Erythroblast (primary cell): ENCODE results near the gene CDCA7.
A peak's percentile ranks its signal among the peaks of the same experiment; 100 is the strongest.
"Not testable (repeated sequence)": the region's sequence is repeated elsewhere in the genome, so short reads cannot be mapped to it uniquely, and the experiment has no call there.

Source experiments
- DNase-seq, 2 experiments: peaks; one replicate each; lab custom pipeline; 2025; lab: John Stamatoyannopoulos, UW
- GATA1 ChIP-seq: IDR thresholded peaks from 2 replicates; pipeline ENCODE4 v1.6.1; 2011; ENCODE audit warnings: low read depth, mild to moderate bottlenecking, control low read depth, low read length, moderate library complexity
- POLR2A ChIP-seq: IDR thresholded peaks from 2 replicates; pipeline ENCODE4 v1.6.1; 2011; ENCODE audit warnings: mild to moderate bottlenecking, low read length

Gene CDCA7

DNA sequence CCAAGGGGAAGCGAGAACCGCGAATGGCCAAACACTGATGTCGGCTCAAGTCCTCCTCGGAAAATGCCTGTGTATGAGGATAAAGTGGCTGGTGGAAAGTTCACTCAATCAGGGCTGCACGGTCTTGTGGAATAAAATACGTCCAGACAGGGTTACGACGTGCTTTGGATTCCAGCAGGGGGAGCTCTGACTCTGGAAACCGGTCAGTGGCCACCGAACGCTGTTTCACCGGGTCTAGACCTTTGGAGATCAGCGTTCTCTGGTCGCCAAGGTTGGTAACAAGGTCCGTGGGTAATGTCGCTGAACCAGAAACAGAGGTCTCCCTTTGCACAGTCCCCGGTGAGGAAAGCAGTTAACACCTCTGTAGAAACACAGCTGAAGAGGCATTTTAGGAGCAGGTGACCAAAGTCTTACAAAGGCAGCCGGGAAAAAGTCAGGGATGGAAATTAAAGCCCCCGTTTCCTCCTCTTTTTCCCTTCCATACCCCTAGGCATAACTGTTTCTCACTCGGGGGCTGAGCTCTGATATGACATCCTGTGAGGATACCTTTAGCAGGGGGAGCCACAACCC, 47.8 kb downstream of the CDCA7 start:
- TF ChIP-seq POLR2A (no peak), GATA1 (no peak)
- DNase-seq, result peak; percentile 70 to 80

DNA sequence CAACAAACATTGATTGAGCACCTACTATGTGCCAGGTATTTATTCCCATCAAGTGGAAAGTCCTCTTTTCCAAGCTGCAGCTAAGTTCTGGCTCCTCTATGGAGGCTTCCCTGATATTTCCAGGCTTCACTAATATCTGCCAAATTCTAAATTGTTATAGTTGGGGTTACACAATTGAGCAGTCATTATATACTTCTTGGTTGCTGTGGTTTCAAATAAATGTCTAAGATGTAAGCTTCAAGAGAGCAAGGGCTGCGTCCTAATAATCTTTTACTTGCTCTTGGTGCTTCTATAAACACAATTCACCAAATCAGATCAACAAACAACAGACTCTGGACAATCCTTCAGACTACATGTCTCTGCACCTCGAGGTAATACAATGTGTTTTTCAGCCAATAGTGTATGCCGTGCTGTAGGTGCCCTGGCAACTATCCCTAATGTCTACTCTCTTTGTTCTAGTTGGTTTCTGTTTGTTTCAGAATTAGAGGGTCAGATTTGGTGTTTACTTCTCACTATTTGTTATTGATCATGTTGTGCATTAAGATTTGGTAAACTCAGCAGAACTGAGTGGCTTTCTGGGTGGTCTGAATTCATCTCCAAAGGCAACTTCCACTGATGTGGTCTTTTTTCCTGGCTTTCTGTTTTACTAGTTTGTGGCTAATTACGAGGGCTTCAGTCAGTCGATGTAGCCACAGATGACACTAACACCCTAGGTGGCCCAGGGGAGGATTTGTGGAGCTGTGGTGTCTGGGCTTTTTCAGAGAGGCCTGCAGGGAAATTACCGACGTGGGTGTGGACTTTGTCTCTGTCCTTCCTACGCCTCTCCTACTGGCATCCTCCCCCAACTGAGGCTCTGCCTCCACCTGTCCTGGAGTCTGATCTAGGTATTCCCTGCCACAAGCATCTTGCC, 50.4 kb downstream of the CDCA7 start:
- DNase-seq, result no peak
- TF ChIP-seq GATA1 (no peak), POLR2A (no peak)

DNA sequence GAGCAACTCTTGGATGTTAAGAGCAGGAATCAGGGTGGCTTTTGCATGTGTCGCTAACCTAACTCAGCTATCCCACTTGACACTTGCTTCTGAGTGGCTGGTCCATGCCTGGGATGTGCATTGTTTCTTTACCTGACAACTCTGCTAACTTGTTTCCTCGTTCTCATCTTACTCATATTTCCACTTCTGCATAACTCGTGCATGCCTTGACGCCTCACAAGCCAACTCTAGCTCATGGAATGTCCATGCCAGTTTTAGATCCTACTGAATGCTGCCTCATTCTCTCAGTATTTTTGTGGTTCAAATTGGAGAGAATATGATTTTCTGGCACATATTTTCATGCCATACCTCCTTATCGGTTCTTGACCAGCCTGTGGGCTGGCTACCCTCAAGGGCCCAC, 52.5 kb downstream of the CDCA7 start:
- no peak for DNase-seq
- no peak for TF ChIP-seq GATA1
- TF ChIP-seq POLR2A, result no peak

DNA sequence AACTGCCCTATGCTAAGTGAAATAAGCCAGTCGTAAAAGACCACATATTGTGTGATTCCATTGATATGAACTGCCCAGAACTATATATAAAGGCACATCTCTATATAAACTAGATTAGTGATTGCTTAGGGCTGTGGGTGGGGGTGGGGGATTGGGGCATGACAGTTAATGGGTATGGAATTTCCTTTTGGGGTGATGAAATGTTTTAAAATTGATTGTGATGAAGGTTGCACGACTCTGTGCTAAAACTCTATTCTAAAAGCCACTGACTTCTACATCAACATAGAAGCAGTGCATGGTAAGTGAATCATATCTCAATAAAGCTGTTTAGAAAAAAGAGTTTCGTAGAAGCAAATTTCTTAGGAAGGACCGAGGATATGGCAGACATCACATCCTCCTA, 53.0 kb downstream of the CDCA7 start:
- TF ChIP-seq POLR2A (no peak), GATA1 (no peak)
- no peak for DNase-seq

DNA sequence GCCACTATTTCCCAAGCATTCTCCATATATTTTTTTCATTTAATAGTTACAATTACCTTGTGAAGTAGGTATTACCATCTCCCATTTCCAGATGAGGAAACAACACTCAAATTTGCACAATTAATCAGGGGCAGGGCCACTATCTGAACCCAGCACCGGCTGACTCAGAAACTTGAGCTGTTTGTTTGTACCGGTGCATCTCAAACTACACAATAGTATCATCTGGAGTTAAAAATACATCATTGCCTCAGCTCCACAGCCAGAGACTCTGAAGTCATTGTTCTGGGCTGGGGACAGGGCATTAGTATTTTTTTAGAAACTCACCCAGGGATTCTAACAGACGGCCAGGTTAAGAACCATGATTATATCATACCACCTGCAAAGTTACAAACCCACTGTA, 55.9 kb downstream of the CDCA7 start:
- DNase-seq, result no peak
- no peak for TF ChIP-seq GATA1
- TF ChIP-seq POLR2A, result no peak

DNA sequence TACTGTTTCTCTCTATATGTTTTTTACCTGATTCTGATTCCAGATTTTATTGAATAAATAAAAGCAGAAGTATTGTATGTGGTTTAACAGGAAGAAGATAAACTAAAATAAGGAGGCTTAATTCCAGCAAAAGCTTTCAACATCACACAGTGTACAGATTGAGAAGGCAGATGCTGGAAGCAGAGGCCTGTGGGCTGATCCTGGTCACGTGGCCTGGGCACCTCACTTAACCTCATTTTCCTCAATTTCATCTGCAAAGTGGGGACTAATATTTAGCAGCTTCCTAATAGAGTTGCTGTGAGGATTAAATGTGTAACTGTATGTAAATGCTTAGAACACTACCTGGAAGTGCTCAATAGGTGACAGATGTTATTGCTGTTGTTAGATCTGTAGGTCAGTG, 58.0 kb downstream of the CDCA7 start:
- DNase-seq, result no peak
- TF ChIP-seq POLR2A, result no peak
- no peak for TF ChIP-seq GATA1

DNA sequence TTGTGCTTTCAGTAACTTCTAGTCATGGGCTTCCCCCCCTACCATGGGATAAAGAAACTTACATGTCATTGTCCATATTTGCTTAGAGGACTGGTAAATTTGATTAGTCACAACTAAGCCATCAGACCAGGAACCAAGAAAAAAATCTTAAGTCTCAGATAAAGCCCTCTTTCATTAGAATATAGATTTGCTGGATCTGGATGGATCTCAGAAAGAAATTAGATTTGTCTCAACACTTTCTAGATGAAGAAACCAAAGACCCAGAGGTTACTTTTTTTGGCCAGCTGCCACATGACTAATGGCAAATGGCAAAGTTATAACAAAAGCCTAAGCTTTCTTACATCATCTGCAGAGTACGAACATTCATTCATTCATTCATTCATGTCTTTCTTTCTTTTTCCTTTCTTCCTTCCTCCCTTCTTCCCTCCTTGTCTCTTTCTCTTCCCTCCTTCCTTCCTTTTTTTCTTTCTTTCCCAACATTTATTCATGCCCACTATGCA, 60.2 kb downstream of the CDCA7 start:
- no peak for DNase-seq

DNA sequence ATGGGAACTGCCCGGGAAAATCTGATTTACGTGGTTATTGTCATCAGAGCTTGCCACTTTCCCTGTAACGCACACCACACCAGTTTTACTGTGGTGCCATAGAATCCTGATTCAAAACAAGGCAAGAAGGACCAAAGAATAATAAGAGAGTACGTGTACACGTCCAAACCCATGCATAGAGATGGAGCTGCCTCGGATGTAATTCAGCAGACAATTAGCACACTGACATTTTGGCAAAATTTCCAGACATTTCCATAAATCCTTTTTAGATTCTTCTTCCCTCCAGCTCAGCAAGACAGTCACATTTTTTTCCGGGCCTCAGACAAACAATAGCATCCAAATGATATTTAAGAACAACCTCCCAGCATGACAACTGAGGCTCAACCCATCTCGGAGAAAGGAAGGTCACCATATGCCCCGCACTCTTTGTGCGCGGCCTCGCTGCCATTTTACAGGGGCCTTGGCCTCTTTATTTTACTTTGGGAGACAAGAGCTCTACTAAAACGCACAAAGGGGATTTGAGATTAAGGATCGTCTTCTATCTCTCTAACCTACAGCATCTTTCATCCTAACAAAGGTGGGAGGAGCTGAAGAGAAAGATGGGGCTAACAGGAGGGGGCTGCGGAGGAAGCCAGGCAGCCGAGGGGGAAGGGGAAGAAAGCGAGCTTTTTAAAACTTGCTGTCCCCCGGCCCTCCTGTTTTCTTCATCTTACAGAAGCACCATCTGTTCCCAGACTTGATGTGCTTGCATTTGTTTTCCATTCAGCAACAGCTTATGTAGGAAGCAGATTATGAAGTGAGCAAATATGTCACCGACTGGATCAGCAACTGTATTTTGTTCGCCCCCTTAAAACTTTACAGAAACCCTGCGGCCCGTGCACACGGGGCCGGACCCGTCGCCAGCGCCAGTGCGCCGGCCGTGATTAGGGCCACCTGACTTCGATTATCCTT, 61.0 kb downstream of the CDCA7 start:
- no peak for DNase-seq
- TF ChIP-seq GATA1 (no peak), POLR2A (no peak)

More for the DNA sequence above, 60.2 kb downstream of the CDCA7 start:
- TF ChIP-seq POLR2A (no peak), GATA1 (no peak)

DNA sequence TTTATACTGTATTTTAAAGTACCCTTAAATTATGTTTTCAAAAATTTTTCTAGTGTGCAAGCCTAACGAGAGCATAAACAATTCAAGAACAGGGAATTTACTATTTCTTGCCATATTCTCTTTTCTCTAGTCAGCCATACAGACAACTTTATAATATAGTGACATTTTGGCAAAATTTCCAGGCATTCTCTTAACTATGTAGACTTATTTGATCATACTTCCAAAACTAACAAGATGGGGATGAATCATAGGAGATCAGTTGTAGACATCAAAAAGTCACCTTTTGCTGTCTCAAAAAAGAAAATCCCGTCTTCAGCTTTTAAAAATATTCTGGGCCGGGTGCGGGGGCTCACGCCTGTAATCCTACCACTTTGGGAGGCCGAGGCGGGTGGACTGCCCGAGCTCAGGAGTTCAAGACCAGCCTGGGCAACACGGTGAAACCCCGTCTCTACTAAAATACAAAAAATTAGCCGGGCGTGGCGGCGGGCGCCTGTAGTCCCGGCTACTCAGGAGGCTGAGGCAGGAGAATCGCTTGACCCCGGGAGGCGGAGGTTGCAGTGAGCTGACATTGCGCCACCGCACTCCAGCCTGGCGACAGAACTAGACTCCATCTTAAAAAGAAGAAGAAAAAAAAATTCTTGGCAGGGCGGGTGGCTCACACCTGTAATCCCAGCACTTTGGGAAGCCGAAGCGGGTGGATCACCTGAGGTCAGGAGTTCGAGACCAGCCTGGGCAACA, 61.9 kb downstream of the CDCA7 start:
- not testable (repeated sequence) for DNase-seq

DNA sequence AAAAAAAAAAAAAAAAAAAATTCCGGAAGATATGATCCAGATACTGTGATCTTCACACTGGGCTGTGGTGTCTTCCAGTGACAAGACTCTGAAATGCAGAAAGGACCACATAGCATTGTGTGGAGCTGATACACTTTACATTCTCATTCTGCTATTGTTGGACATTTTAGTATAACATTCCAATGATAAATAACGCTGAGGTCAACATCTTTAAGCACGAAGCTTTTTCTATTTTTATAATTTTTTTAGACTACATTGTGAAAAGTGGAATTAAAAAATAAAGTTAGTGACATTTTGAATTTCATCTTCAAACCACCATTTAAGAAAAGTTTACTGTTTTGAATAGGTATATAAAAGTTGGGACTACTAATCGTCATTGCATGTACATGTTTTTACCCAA, 62.7 kb downstream of the CDCA7 start:
- DNase-seq, result no peak
- TF ChIP-seq POLR2A (no peak), GATA1 (no peak)

DNA sequence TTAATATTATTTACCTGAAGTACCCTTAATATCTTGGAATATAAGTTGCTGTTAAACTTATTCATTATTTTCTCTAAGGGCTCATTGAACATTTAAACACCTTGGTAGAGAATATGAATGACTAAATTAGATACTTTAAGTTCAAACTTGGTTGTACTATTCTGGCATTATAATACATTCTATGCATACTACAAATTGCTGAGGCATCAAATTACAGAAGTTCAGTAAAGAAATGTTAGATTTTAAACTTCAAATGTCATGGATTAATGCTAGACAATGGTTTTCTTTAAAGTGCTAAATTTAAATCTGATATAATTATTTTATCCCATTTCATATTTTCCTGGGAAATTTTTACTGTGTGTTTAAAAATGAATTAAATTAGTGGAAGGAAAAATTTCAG, 63.1 kb downstream of the CDCA7 start:
- no peak for TF ChIP-seq POLR2A
- TF ChIP-seq GATA1, result no peak
- DNase-seq, result no peak
